SKM-1 treated with dmso at 0.1 percent for 144 hours (cell line): ENCODE results near the gene OR10H4.
"Not testable (repeated sequence)": the region's sequence is repeated elsewhere in the genome, so short reads cannot be mapped to it uniquely, and the experiment has no call there.

ENCODE experiments used
- DNase-seq: peaks from one replicate; lab custom pipeline; 2025; ENCODE audit not compliant: unreplicated experiment; lab: John Stamatoyannopoulos, UW

OR10H4 gene

DNA sequence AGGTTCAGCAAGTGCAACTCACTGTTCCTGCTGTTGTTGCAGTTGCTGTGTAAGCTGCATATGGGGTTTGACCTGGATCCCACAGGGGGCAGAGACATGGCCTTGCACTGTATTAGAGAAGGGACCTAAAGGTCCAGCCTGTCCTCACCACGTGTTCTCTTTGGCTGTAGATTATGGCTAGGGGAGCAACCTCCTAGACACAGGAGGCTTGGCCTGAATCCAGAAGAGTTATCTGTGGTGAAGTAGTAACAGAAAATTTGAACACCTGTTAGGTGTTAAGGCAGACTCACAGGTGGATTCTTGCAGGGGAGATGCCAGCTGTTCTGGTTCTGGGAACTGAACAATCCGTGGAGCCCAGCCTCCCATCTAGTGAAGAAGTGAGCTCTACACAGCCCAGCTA is 11.0 kb upstream of the OR10H4 start:
- no peak for DNase-seq

- DNase-seq, result no peak
These were observed 4.4 kb upstream of the OR10H4 start for GRCh38 chr19:15944401-15944800.

DNA sequence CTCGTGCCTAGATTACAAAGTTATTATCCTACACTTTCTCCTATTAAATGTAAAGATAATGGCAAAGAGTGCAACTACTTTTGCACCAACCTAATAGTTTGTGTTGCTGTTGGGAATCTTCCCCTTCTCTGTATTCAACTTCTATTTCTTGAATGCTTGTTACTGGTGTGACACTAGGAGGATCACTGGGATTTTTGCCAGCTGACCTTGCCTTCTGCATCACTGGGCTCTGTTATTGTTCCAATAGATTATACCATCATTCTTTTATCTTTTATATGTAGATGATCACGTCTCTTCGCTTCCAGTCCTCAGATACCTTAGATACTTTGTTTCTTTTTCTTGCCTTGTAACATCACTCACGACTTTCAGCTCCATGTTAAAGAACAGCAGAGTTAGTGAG is 3.5 kb upstream of the OR10H4 start:
- no peak for DNase-seq

DNA sequence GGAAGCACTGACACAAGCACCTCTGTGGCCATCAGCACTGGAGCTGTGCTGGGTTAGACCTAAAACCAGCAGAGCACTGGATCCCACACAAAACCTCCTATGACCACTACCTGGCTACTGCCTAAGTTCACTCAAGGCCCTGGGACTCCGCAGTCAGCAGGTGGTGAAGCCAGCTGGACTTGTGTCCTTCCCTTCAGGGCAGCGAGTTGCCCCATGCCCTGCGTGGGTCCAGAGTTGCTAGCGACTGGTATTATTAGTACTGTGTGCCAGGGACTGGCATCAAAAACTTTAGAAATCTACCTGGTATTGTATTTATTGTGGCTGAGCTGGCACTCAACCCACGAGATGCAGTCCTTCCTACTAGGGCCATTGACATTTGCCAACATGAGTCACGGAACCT is 6.0 kb downstream of the OR10H4 start:
- DNase-seq, result no peak

GRCh38 chr19:15962319-15962718 is 13.5 kb downstream of the OR10H4 start:
- no peak for DNase-seq

DNA sequence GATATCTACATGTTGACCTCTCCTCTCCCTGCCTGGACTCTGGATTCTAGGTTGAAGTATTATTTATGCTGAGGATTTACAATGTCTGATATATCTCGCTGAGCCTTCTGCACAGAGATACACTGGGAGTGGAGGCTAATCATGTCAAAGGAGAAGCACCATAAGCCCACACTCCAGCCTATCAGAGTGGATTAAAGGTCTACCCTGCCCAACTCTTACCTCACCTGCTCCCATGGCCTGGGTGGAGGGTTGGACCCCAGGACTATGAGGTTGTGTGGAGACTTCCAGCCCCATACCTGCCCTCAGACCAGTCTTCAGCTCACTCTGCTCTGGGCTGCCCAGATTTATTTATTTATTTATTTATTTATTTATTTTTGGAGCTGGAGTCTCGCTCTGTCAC is 15.4 kb downstream of the OR10H4 start:
- DNase-seq, result no peak

DNA sequence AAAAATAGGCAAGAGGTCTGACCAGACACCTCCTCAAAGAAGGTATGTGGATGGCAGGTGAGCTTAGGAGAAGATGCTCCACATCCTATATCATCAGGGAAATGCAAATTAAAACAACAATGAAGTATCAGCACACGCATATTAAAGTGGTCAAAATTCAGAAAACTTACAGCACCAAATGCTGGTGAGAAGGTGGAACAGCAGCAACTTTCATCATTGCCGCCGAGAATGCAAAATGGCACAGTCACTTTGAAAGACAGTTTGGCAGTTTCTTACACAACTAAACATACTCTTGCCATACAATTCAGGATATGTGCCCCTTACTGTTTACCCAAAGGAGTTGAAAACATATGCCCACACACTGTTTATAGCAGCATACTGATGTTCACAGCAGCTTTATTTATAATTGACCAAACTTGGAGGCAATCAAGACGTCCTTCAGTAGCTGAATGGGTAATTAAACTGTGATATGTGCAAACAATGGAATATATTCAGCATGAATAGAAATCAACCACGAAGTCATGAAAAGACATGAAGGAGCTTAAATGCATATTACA is 22.5 kb downstream of the OR10H4 start:
- no peak for DNase-seq

DNA sequence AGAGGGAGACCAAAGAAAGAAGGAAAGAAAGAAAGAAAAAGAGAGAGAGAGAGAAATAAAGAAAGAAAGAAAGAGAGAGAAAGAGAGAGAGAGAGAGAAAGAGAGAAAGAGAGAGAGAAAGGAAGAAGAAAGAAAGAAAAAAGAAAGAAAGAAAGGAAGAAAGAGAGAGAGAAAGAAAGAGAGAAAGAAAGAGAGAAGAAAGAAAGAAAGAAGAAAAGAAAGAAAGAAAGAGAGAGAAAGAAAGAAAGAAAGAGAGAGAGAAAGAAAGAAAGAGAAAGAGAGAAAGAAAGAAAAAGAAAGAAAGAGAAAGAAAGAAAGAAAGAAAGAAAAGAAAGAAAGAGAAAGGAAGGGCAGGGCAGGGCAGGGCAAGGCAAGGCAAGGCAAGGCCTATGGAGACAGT is 23.2 kb downstream of the OR10H4 start:
- DNase-seq, result not testable (repeated sequence)

- no peak for DNase-seq
These were observed 26.0 kb downstream of the OR10H4 start for GRCh38 chr19:15974856-15975255.

GRCh38 chr19:15976836-15977689 is 28.3 kb downstream of the OR10H4 start:
- DNase-seq, result no peak

GRCh38 chr19:15977690-15978089 is 28.9 kb downstream of the OR10H4 start:
- DNase-seq, result no peak

GRCh38 chr19:15979293-15979692 is 30.5 kb downstream of the OR10H4 start:
- no peak for DNase-seq

- not testable (repeated sequence) for DNase-seq
These were observed 37.0 kb downstream of the OR10H4 start for GRCh38 chr19:15985831-15986230.

- peak; percentile 13 for DNase-seq
These were observed 37.9 kb downstream of the OR10H4 start for GRCh38 chr19:15986701-15987100.

DNA sequence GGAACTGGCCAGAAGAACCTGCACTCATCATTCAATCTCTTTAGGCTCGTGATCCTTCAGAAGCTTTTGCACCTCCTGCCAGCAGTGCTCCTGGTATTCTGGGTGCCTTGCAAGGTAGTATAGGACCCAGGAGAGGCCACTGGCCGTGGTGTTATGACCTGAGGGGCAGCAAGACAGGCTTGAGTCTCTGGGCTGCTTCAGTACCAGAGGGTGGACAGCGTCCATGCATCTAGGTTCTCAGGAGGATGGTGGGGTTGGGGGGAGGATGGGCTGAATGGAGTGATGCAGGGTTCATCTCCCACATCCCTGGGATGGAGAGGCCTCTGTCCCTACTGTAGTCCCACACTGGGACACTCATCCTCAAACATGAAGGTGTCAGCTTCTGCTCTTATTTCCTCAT is 41.1 kb downstream of the OR10H4 start:
- DNase-seq, result no peak

GRCh38 chr19:15991602-15992001 is 42.8 kb downstream of the OR10H4 start:
- DNase-seq, result no peak

GRCh38 chr19:15992014-15992413 is 43.2 kb downstream of the OR10H4 start:
- DNase-seq, result no peak

GRCh38 chr19:15995536-15995935 is 46.7 kb downstream of the OR10H4 start:
- DNase-seq, result no peak

DNA sequence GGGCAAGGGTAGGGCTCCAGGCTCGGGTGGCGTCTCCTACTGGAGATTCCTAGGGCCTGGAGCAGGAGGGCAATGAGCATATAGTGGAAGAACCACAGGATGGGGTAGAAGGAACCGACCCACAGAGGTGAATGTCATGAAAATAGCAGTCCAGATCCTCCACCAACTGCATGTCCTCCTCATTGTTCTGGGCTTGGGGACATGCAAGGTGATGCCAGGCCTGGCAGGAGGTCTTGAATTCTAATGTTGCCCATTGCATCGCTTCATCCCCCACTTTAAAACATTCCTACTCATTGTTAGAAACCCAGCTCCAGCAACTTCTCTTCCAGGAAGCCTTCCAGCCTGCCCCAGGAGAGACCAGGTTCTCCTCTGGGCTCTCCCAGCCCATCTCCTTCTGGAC is 49.4 kb downstream of the OR10H4 start:
- no peak for DNase-seq
